HCT116 (cell line): ENCODE measurements around the gene RBM25. TPM values are rescaled to one million over a fixed set of nuclear protein-coding genes. Genes with fewer than 3 reads are reported as not detected.

Experiments
- ATAC-seq: fragments of 200-7000 bp; cut with Tn5 transposase; 2 replicates; pipeline ENCODE4 v1.9.1; 2020; ENCODE audit warnings: mild to moderate bottlenecking, moderate library complexity
- BruUV-seq: library from RNA; stranded (reverse); fragments of 400-500 nt; replicated peaks from 2 replicates; lab custom pipeline; 2021; lab: Mats Ljungman, UMichigan
- CTCF ChIA-PET: fragments of 300-600 bp; sonication (Branson Sonifier 250); formaldehyde crosslinking; loops from one replicate; lab custom pipeline; 2021; ENCODE audit warnings: antibody characterized with exemption; lab: Charles Lee
- POLR2A ChIA-PET: fragments of 300-600, 350-600 bp; sonication (Branson Sonifier 250); formaldehyde crosslinking; loops from one replicate; lab custom pipeline; 2021; ENCODE audit warnings: antibody characterized with exemption; lab: Charles Lee
- RAD21 ChIA-PET, 2 experiments: fragments of 300-600 bp; sonication (Branson Sonifier 250); formaldehyde crosslinking; loops; one replicate each; lab custom pipeline; 2023; ENCODE audit warnings: low total read pairs in 2 of 2; ENCODE audit not compliant: uncharacterized antibody in 2 of 2, unreplicated experiment in 2 of 2, low non-redundant PET in 1 of 2; lab: Charles Lee
- DNase-seq: peaks from one replicate; pipeline ENCODE4 v3.0.0-alpha.2; 2010; ENCODE audit warnings: low read depth, low spot score
- H2AFZ ChIP-seq: fragments of 200-600 bp; shearing (Covaris generic), sonication (generic); 2 replicates; pipeline ENCODE4 v1.6.1; 2017; ENCODE audit warnings: low read depth, mixed run types, mixed read lengths, antibody characterized with exemption, low read length; ENCODE audit not compliant: poor library complexity, severe bottlenecking
- H3K27ac ChIP-seq: 2 replicates; pipeline ENCODE4 v1.5.1; 2012; ENCODE audit warnings: low read depth, low read length
- H3K27me3 ChIP-seq: fragments of 200-600 bp; sonication (generic); 2 replicates; pipeline ENCODE4 v1.6.1; 2016; ENCODE audit warnings: mixed run types, low read length, mixed read lengths; ENCODE audit not compliant: insufficient read depth
- H3K36me3 ChIP-seq, 2 experiments: fragments of 200-500 bp in 1 of 2; fragments of 200-600 bp in 1 of 2; sonication (Bioruptor generic) in 1 of 2; sonication (generic) in 1 of 2; 2 replicates each; pipeline versions ENCODE4 v1.5.1 to v1.6.1; 2014 to 2016; ENCODE audit warnings: low read length in 2 of 2, inconsistent platforms in 1 of 2, mixed read lengths in 1 of 2, mixed run types in 1 of 2; ENCODE audit not compliant: insufficient read depth in 2 of 2, control insufficient read depth in 1 of 2
- H3K4me1 ChIP-seq, 2 experiments: fragments of 200-600 bp in 1 of 2; sonication (generic) in 1 of 2; 2 replicates each; pipeline versions ENCODE4 v1.5.1 to v1.6.1; 2012 to 2017; ENCODE audit warnings: low read length in 2 of 2, inconsistent platforms in 1 of 2, mild to moderate bottlenecking in 1 of 2, mixed read lengths in 1 of 2, mixed run types in 1 of 2, moderate library complexity in 1 of 2; ENCODE audit not compliant: insufficient read depth in 2 of 2, control insufficient read depth in 1 of 2
- H3K4me2 ChIP-seq: fragments of 200-600 bp; sonication (generic); 2 replicates; pipeline ENCODE4 v1.6.1; 2017; ENCODE audit warnings: mixed run types, low read length, mixed read lengths
- H3K4me3 ChIP-seq, 2 experiments: fragments of 200-600 bp in 1 of 2; sonication (generic) in 1 of 2; replicated peaks in 1 of 2; 2 replicates each; pipeline ENCODE4 v1.5.1; 2011 to 2016; ENCODE audit warnings: low read length in 2 of 2, control low read depth in 1 of 2, low read depth in 1 of 2, mild to moderate bottlenecking in 1 of 2, mixed read lengths in 1 of 2, mixed run types in 1 of 2
- H3K79me2 ChIP-seq: fragments of 200-600 bp; sonication (generic); 2 replicates; pipeline ENCODE4 v1.6.1; 2017; ENCODE audit warnings: mild to moderate bottlenecking, mixed run types, low read length, moderate library complexity, mixed read lengths; ENCODE audit not compliant: insufficient read depth
- H3K9ac ChIP-seq: fragments of 200-600 bp; sonication (generic); 2 replicates; pipeline ENCODE4 v1.6.1; 2016; ENCODE audit warnings: low read length, mixed read lengths
- H3K9me2 ChIP-seq: fragments of 200-600 bp; sonication (generic), shearing (Covaris generic); 2 replicates; pipeline ENCODE4 v1.6.1; 2017; ENCODE audit warnings: mixed run types, mild to moderate bottlenecking, moderate library complexity; ENCODE audit not compliant: insufficient read depth
- H3K9me3 ChIP-seq, 2 experiments: fragments of 200-500 bp in 1 of 2; fragments of 200-600 bp in 1 of 2; sonication (Bioruptor generic) in 1 of 2; sonication (generic) in 1 of 2; 2 replicates each; pipeline ENCODE4 v1.6.1; 2014 to 2017; ENCODE audit warnings: low read length in 2 of 2, mixed read lengths in 2 of 2, inconsistent platforms in 1 of 2, low read depth in 1 of 2, mild to moderate bottlenecking in 1 of 2, mixed run types in 1 of 2, moderate library complexity in 1 of 2; ENCODE audit not compliant: control insufficient read depth in 1 of 2, insufficient read depth in 1 of 2
- H4K20me1 ChIP-seq: fragments of 200-600 bp; sonication (generic), shearing (Covaris generic); 2 replicates; pipeline ENCODE4 v1.6.1; 2017; ENCODE audit warnings: mixed run types, mild to moderate bottlenecking, moderate library complexity; ENCODE audit not compliant: insufficient read depth
- ATF3 ChIP-seq: IDR thresholded peaks from 2 replicates; pipeline ENCODE4 v1.6.1; 2012
- CEBPB ChIP-seq: IDR thresholded peaks from 2 replicates; pipeline ENCODE4 v1.6.1; 2012; ENCODE audit warnings: low read depth
- EGR1 ChIP-seq: IDR thresholded peaks from 2 replicates; pipeline ENCODE4 v1.6.1; 2012; ENCODE audit warnings: low read depth
- ELF1 ChIP-seq: IDR thresholded peaks from 2 replicates; pipeline ENCODE4 v1.6.1; 2012; ENCODE audit warnings: low read depth, borderline replicate concordance
- EZH2phosphoT487 ChIP-seq: fragments of 200-600 bp; IDR thresholded peaks from 2 replicates; pipeline ENCODE4 v1.6.1; 2018; ENCODE audit warnings: antibody characterized with exemption, borderline replicate concordance
- POLR2A ChIP-seq: IDR thresholded peaks from 2 replicates; pipeline ENCODE4 v1.7.0; 2011; ENCODE audit warnings: borderline replicate concordance; ENCODE audit not compliant: insufficient read depth, insufficient read length; ENCODE audit errors: extremely low read depth
- RAD21 ChIP-seq: IDR thresholded peaks from 2 replicates; pipeline ENCODE4 v1.6.1; 2012; ENCODE audit warnings: low read depth, mild to moderate bottlenecking
- REST ChIP-seq: IDR thresholded peaks from 2 replicates; pipeline ENCODE4 v1.6.1; 2012; ENCODE audit warnings: low read depth
- SIN3A ChIP-seq: IDR thresholded peaks from 2 replicates; pipeline ENCODE4 v1.6.1; 2012; ENCODE audit warnings: low read depth
- TCF7L2 ChIP-seq: IDR thresholded peaks from 2 replicates; pipeline ENCODE4 v1.7.0; 2011; ENCODE audit warnings: borderline replicate concordance, inconsistent platforms; ENCODE audit not compliant: insufficient read depth, insufficient read length; ENCODE audit errors: extremely low read depth
- ZFX ChIP-seq: fragments of 450-650 bp; IDR thresholded peaks from 2 replicates; pipeline ENCODE4 v1.6.1; 2017
- ZNF274 ChIP-seq: fragments of 200-500 bp; sonication (Bioruptor generic); IDR thresholded peaks from 2 replicates; pipeline ENCODE4 v1.6.1; 2014; ENCODE audit warnings: mild to moderate bottlenecking, low read depth, low read length, inconsistent platforms
- intact Hi-C: fragments of 100-400 bp; cut with micrococcal nuclease; formaldehyde crosslinking; loops from 2 replicates; pipeline ENCODE4 v1.10.0; 2022
- total RNA-seq: library from RNA; stranded (reverse); gene quantifications from one replicate; pipeline ENCODE4 v1.2.1, GENCODE V29; 2021; ENCODE audit not compliant: unreplicated experiment
- TF ChIP-seq, protein P1 (sequence below): IDR thresholded peaks from 2 replicates; pipeline ENCODE4 v1.6.1; 2011; ENCODE audit warnings: mild to moderate bottlenecking, low read length, moderate library complexity; ENCODE audit not compliant: insufficient replicate concordance; ENCODE audit errors: extremely low read depth
- TF ChIP-seq, protein P2 (sequence below): IDR thresholded peaks from 2 replicates; pipeline ENCODE4 v1.6.1; 2012

The RBM25 gene
- total RNA-seq, 1 experiment from 2014 or later: 80.1 TPM

DNA sequence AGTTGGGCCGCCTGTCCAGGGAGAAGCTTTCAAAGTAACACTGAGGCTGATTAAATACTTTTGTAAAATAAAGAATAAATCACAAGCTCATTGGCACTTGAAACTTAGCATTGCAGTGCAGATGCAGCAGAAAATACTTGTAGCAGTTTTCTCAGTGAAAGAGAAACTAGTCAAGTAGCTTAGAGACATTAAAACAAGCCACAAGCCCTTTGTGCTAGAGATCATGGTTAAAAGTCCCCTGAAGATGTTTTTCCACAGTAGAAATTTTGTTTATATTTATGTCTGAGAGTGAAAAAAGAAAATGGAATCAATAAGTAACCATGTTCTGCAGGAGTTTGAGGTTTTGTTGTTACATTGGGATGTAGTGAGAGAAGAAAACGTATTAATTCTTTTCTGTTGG lies 83.9 kb downstream of the RBM25 start (continued):
- TF ChIP-seq, protein P1, sequence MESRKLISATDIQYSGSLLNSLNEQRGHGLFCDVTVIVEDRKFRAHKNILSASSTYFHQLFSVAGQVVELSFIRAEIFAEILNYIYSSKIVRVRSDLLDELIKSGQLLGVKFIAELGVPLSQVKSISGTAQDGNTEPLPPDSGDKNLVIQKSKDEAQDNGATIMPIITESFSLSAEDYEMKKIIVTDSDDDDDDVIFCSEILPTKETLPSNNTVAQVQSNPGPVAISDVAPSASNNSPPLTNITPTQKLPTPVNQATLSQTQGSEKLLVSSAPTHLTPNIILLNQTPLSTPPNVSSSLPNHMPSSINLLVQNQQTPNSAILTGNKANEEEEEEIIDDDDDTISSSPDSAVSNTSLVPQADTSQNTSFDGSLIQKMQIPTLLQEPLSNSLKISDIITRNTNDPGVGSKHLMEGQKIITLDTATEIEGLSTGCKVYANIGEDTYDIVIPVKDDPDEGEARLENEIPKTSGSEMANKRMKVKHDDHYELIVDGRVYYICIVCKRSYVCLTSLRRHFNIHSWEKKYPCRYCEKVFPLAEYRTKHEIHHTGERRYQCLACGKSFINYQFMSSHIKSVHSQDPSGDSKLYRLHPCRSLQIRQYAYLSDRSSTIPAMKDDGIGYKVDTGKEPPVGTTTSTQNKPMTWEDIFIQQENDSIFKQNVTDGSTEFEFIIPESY: no peak
- TF ChIP-seq ATF3: no peak
- TF ChIP-seq REST: no peak
- TF ChIP-seq, protein P2, sequence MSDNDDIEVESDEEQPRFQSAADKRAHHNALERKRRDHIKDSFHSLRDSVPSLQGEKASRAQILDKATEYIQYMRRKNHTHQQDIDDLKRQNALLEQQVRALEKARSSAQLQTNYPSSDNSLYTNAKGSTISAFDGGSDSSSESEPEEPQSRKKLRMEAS: no peak

DNA sequence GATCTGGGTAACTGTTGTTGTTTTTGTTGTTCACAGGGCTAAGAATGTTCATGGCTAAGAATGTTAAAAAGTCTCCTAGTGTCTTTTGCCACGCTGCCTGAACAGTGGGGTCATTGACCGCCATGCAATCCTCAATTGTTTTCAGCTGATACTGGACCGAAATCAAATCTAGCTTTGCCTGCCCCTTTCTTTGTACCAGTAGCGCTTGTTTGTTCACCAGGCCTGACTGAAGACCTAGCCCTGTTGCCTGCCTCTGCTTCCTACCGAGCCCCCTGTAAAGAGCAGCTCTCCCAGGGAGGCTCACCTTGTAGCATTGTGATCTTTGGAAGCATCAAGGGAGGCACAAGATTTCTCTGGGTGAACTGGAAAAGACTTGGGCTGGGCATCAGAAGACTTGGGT lies 84.7 kb downstream of the RBM25 start:
- no peaks in the 10 kb centered on the region for H3K9me2 ChIP-seq
- POLR2A ChIA-PET: no interaction called here
- H3K4me3 ChIP-seq: no peak overlapping the region
- no peak overlapping the region for H2AFZ ChIP-seq
- H3K4me1 ChIP-seq: peaks cover 4 to 20% of the 10 kb centered on the region in 2 experiments; a peak in 3 of 4 replicates
- RAD21 ChIA-PET: no interaction called here
- H3K79me2 ChIP-seq: peaks cover 52% of the 10 kb centered on the region
- H3K27me3 ChIP-seq: no peaks in the 10 kb centered on the region
- no peak for DNase-seq
- intact Hi-C loops: no loop called here
- CTCF ChIA-PET: no interaction called here
- TF ChIP-seq ZNF274 (no peak), REST (no peak), SIN3A (no peak), TCF7L2 (no peak), RAD21 (no peak), ZFX (no peak), EZH2phosphoT487 (no peak), POLR2A (no peak), CEBPB (no peak), ELF1 (no peak), EGR1 (no peak)
- TF ChIP-seq, all 23 proteins: peak for 0
- no peaks in the 10 kb centered on the region for H3K9me3 ChIP-seq
- H3K27ac ChIP-seq: no peak overlapping the region
- BruUV-seq: no TSS peak
- H4K20me1 ChIP-seq: no peaks in the 10 kb centered on the region
- H3K9ac ChIP-seq: no peak overlapping the region
- H3K4me2 ChIP-seq: no peak overlapping the region
- no peak for ATAC-seq
- H3K36me3 ChIP-seq: peaks cover 0 to under 1% of the 10 kb centered on the region in 2 experiments; a peak in 1 of 4 replicates
